ENCODE measurements around the gene RPP40.

GRCh38 chr6:5051394-5051793 lies 47.6 kb upstream of the RPP40 start:
- TF ChIP-seq, protein P1, sequence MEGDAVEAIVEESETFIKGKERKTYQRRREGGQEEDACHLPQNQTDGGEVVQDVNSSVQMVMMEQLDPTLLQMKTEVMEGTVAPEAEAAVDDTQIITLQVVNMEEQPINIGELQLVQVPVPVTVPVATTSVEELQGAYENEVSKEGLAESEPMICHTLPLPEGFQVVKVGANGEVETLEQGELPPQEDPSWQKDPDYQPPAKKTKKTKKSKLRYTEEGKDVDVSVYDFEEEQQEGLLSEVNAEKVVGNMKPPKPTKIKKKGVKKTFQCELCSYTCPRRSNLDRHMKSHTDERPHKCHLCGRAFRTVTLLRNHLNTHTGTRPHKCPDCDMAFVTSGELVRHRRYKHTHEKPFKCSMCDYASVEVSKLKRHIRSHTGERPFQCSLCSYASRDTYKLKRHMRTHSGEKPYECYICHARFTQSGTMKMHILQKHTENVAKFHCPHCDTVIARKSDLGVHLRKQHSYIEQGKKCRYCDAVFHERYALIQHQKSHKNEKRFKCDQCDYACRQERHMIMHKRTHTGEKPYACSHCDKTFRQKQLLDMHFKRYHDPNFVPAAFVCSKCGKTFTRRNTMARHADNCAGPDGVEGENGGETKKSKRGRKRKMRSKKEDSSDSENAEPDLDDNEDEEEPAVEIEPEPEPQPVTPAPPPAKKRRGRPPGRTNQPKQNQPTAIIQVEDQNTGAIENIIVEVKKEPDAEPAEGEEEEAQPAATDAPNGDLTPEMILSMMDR (IDR thresholded peaks at IDR 0.05) = no peak
- TF ChIP-seq EP300 (IDR thresholded peaks at IDR 0.05) (no peak), POLR2A (IDR thresholded peaks at IDR 0.05) (no peak)
